ENCODE data around the gene EHMT1. TPM values are rescaled to one million over a fixed set of nuclear protein-coding genes. Genes with fewer than 3 reads are reported as not detected.

Gene EHMT1
- total RNA-seq, 2 donors from 2014 or later: 137 to 139 TPM

DNA sequence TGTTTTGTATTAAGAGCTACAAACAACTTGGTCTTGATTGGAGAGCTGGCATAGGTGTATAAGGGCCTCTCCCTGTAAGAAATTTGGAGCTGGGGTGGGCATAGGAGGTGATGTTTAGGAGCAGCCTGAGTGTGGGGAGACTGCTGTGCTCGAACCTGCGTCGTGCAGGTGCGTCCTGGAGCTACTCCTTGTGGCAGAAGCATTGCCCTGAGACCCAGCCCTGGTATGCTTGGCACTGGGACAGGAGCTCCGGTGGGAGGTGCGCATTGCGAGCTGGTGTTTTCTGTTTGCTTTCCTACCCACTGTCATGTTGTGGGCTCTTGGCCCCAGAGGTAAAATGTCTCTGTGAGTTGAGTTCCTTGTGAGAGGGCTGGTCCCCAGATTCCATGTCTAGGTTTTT lies 46.4 kb downstream of the EHMT1 start:
- WGBS, 2 experiments (ENCODE audit: insufficient coverage in 1 of 2, insufficient read length in 1 of 2): 88 to 96% methylated on average over 7 of the region's 7 CpGs
- H3K9me3 Mint-ChIP-seq: no peaks in the 10 kb centered on the region
- DNase-seq: no peak
- H3K4me1 Mint-ChIP-seq: peaks cover 56% of the 10 kb centered on the region
- H3K9ac ChIP-seq (ENCODE audit: extremely low read depth, low read length, poor library complexity, severe bottlenecking): no peak overlapping the region
- no peak overlapping the region for H3K4me3 ChIP-seq (ENCODE audit: low read length)
- H3K36me3 Mint-ChIP-seq (ENCODE audit: low read depth): peaks cover 22% of the 10 kb centered on the region
- peak overlapping the region; percentile 64 for H3K27ac ChIP-seq (ENCODE audit: low read depth, low read length)
- peaks cover 25% of the 10 kb centered on the region for H3K4me1 ChIP-seq (ENCODE audit: control insufficient read depth, insufficient read depth, low read length)
- TF ChIP-seq, protein P1, sequence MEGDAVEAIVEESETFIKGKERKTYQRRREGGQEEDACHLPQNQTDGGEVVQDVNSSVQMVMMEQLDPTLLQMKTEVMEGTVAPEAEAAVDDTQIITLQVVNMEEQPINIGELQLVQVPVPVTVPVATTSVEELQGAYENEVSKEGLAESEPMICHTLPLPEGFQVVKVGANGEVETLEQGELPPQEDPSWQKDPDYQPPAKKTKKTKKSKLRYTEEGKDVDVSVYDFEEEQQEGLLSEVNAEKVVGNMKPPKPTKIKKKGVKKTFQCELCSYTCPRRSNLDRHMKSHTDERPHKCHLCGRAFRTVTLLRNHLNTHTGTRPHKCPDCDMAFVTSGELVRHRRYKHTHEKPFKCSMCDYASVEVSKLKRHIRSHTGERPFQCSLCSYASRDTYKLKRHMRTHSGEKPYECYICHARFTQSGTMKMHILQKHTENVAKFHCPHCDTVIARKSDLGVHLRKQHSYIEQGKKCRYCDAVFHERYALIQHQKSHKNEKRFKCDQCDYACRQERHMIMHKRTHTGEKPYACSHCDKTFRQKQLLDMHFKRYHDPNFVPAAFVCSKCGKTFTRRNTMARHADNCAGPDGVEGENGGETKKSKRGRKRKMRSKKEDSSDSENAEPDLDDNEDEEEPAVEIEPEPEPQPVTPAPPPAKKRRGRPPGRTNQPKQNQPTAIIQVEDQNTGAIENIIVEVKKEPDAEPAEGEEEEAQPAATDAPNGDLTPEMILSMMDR (conservative IDR thresholded peaks at IDR 0.05): no peak
- H3K9me3 ChIP-seq (ENCODE audit: control insufficient read depth, low read length): no peaks in the 10 kb centered on the region
- H3K36me3 ChIP-seq (ENCODE audit: control insufficient read depth, insufficient read depth, low read length): peaks cover 4% of the 10 kb centered on the region
- H3K27ac Mint-ChIP-seq: peak overlapping the region; percentile 96
- peak overlapping the region; percentile 40 for H3K4me3 Mint-ChIP-seq
- no peaks in the 10 kb centered on the region for H3K27me3 Mint-ChIP-seq (ENCODE audit: insufficient read depth)
- no peaks in the 10 kb centered on the region for H3K27me3 ChIP-seq (ENCODE audit: control insufficient read depth, insufficient read depth, low read length, poor library complexity, severe bottlenecking)

DNA sequence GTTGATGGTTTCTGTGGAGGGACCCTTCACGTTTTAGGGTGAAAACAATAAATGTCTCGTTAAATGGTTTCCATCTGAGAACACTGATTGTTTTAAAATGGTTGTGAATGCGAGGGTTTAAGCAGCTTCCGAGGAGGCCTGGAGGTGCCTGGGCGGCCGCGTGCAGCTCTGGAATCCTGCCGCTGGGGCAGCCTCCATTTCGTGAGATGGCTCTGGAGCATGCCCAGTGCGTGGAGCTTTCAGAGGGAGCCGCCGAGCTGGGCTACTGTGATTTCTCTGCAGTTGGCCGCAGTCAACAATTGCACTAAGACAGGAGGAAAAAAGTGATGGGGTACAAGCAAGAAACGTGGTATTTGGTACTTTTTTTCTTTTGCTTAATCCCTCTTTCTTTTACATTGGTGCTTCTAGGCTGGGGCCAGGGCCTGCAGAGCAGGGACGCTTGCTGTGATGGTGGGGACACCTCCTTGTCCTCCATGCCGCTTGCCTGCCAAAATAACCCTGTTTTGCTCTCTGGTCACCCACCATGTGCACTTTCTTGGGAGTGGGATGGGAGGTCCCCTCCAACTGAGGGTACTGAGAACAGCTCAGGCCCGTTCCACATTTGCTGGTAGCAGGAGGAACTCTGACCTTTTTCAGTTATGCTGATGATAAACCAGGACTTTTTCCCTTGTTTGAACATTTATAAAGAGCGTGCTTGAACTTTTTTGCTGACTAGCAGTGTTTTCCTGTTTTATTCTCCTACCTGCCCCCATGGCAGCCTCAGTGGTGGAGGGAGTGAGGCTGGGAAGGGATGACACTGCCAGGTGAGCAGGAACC lies 47.1 kb downstream of the EHMT1 start:
- peak overlapping the region; percentile 40 for H3K4me3 Mint-ChIP-seq

DNA sequence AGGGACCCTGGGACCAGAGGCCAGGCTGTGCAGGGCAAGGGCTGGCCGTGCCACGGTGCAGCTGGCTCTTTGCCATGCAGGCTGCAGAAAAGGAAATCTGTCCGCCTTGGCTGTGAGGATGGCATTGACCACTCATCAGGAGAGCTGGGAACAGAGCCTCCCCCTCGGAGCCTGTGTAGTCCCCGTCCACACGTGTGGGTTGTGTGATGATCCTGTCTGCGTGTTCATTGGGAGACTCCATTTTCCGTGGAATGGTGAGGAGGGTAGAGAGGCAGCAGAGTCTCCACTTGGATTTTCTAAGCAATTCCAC lies 47.7 kb downstream of the EHMT1 start:
- Mint-ChIP-seq H3K9me3 (no peaks in the 10 kb centered on the region), H3K4me1 (peaks cover 63% of the 10 kb centered on the region), H3K27me3 (ENCODE audit: insufficient read depth) (no peaks in the 10 kb centered on the region), H3K27ac (peak overlapping the region; percentile 96), H3K4me3 (peak overlapping the region; percentile 40), H3K36me3 (ENCODE audit: low read depth) (peaks cover 24% of the 10 kb centered on the region)
- H3K27me3 ChIP-seq (ENCODE audit: control insufficient read depth, insufficient read depth, low read length, poor library complexity, severe bottlenecking): no peaks in the 10 kb centered on the region
- H3K9me3 ChIP-seq (ENCODE audit: control insufficient read depth, low read length): no peaks in the 10 kb centered on the region
- DNase-seq: no peak
- H3K9ac ChIP-seq (ENCODE audit: extremely low read depth, low read length, poor library complexity, severe bottlenecking): peak overlapping the region; percentile 44
- TF ChIP-seq, protein P1 (conservative IDR thresholded peaks at IDR 0.05): no peak
- H3K36me3 ChIP-seq (ENCODE audit: control insufficient read depth, insufficient read depth, low read length): peaks cover 4% of the 10 kb centered on the region
- peak overlapping the region; percentile 29 for H3K4me3 ChIP-seq (ENCODE audit: low read length)
- H3K4me1 ChIP-seq (ENCODE audit: control insufficient read depth, insufficient read depth, low read length): peaks cover 28% of the 10 kb centered on the region
- WGBS, 2 experiments (ENCODE audit: insufficient coverage in 1 of 2, insufficient read length in 1 of 2): 59 to 75% methylated on average over 4 to 8 of the region's 8 CpGs
- peak overlapping the region; percentile 64 for H3K27ac ChIP-seq (ENCODE audit: low read depth, low read length)

More for the DNA sequence above, 47.1 kb downstream of the EHMT1 start:
- peak overlapping the region; percentile 29 for H3K4me3 ChIP-seq (ENCODE audit: low read length)
- Mint-ChIP-seq H3K4me1 (peaks cover 63% of the 10 kb centered on the region), H3K27ac (peak overlapping the region; percentile 96), H3K36me3 (ENCODE audit: low read depth) (peaks cover 24% of the 10 kb centered on the region), H3K9me3 (no peaks in the 10 kb centered on the region), H3K27me3 (ENCODE audit: insufficient read depth) (no peaks in the 10 kb centered on the region)
- H3K27ac ChIP-seq (ENCODE audit: low read depth, low read length): peak overlapping the region; percentile 64
- TF ChIP-seq, protein P1 (conservative IDR thresholded peaks at IDR 0.05): peak; percentile 64
- H3K27me3 ChIP-seq (ENCODE audit: control insufficient read depth, insufficient read depth, low read length, poor library complexity, severe bottlenecking): no peaks in the 10 kb centered on the region
- peaks cover 28% of the 10 kb centered on the region for H3K4me1 ChIP-seq (ENCODE audit: control insufficient read depth, insufficient read depth, low read length)
- H3K9me3 ChIP-seq (ENCODE audit: control insufficient read depth, low read length): no peaks in the 10 kb centered on the region
- peaks cover 4% of the 10 kb centered on the region for H3K36me3 ChIP-seq (ENCODE audit: control insufficient read depth, insufficient read depth, low read length)
- DNase-seq: peak; percentile 88
- peak overlapping the region; percentile 44 for H3K9ac ChIP-seq (ENCODE audit: extremely low read depth, low read length, poor library complexity, severe bottlenecking)
- 65 to 70% methylated on average over 14 to 18 of the region's 18 CpGs for WGBS, 2 experiments (ENCODE audit: insufficient coverage in 1 of 2, insufficient read length in 1 of 2)
